DOHH2 (cell line): Measurements from ENCODE around the gene EPYC.

Source experiments
- CTCF ChIP-seq: fragments of 200-600 bp; sonication (generic); IDR thresholded peaks from one replicate; pipeline ENCODE4 v1.5.1; 2014; ENCODE audit warnings: antibody characterized with exemption, mild to moderate bottlenecking, low read depth, low read length; ENCODE audit not compliant: poor library complexity, severe bottlenecking
- EZH2phosphoT487 ChIP-seq: fragments of 200-600 bp; sonication (generic); IDR thresholded peaks from 2 replicates; pipeline ENCODE4 v1.6.1; 2017; ENCODE audit warnings: borderline replicate concordance, mild to moderate bottlenecking, antibody characterized with exemption, low read length, moderate library complexity, mixed read lengths

GRCh38 chr12:91023326-91024004 is 18.7 kb upstream of the EPYC start:
- no peak for TF ChIP-seq CTCF
- TF ChIP-seq EZH2phosphoT487 = no peak
